Measurements from ENCODE around the gene FXYD6.

The FXYD6 gene

GRCh38 chr11:117789241-117789640 is 87.2 kb downstream of the FXYD6 start:
- no peaks in the 10 kb centered on the region for H3K27me3 ChIP-seq (ENCODE audit: low read length)

More at GRCh38 chr11:117789241-117789640, 87.2 kb downstream of the FXYD6 start:
- Histone ChIP-seq H3K9me3 (ENCODE audit: insufficient read depth, low read length) (no peaks in the 10 kb centered on the region), H3K9me2 (replicated peaks; ENCODE audit: insufficient read depth, low read length) (no peaks in the 10 kb centered on the region), H3K36me3 (ENCODE audit: low read length) (no peaks in the 10 kb centered on the region), H3K4me2 (ENCODE audit: low read depth, low read length, poor library complexity, severe bottlenecking) (no peak overlapping the region), H3K9ac (ENCODE audit: low read length) (no peak overlapping the region), H3K4me3 (ENCODE audit: insufficient read depth, low read length, poor library complexity, severe bottlenecking) (no peak overlapping the region), H3K27ac (ENCODE audit: low read depth, low read length) (no peak overlapping the region), H4K20me1 (ENCODE audit: low read depth, low read length) (no peaks in the 10 kb centered on the region), H2AFZ (ENCODE audit: low read depth, low read length, severe bottlenecking) (no peak overlapping the region), H3F3A (ENCODE audit: insufficient read depth) (no peaks in the 10 kb centered on the region), H3K79me2 (ENCODE audit: insufficient read depth, low read length) (no peaks in the 10 kb centered on the region)
- TF ChIP-seq CTCF (IDR thresholded peaks at IDR 0.05; ENCODE audit: insufficient read depth, low read length, poor library complexity, severe bottlenecking), result no peak
- TF ChIP-seq EZH2phosphoT487 (conservative IDR thresholded peaks at IDR 0.05; ENCODE audit: low read length), result no peak

Measured in SU-DHL-6 (cell line).